Endothelial cell of umbilical vein (primary cell): ENCODE data around the gene ANKRD18B. TPM values are rescaled to one million over a fixed set of nuclear protein-coding genes. Genes with fewer than 3 reads are reported as not detected.
"Not testable (repeated sequence)": the region's sequence is repeated elsewhere in the genome, so short reads cannot be mapped to it uniquely, and the experiment has no call there.

ENCODE experiments used
- BruUV-seq: library from RNA; stranded (reverse); fragments of 400-500 nt; replicated peaks from 2 replicates; lab custom pipeline; 2021; lab: Mats Ljungman, UMichigan
- CTCF ChIA-PET: fragments of 300-600, 350-600 bp; sonication (Branson Sonifier 250); formaldehyde crosslinking; loops from one replicate; lab custom pipeline; 2021; ENCODE audit warnings: antibody characterized with exemption, inconsistent platforms; lab: Charles Lee
- POLR2A ChIA-PET: fragments of 300-600, 350-600 bp; sonication (Branson Sonifier 250); formaldehyde crosslinking; loops from one replicate; lab custom pipeline; 2021; ENCODE audit warnings: antibody characterized with exemption, inconsistent platforms; lab: Charles Lee
- DNase-seq: peaks from one replicate; pipeline ENCODE4 v3.0.0-alpha.2; 2011; ENCODE audit warnings: low read depth, low spot score
- FAIRE-seq: peaks from 2 replicates; lab custom pipeline; 2011; peaks lifted over from hg19 to GRCh38; lab: Jason Lieb, UNC
- H2AFZ ChIP-seq: 2 replicates; pipeline ENCODE4 v1.6.0; 2012; ENCODE audit warnings: low read depth, low read length, control low read depth, inconsistent platforms
- H3K27ac ChIP-seq: 2 replicates; pipeline ENCODE4 v1.5.1; 2011; ENCODE audit warnings: low read depth, mild to moderate bottlenecking, control low read depth, low read length, moderate library complexity; ENCODE audit not compliant: insufficient read depth
- H3K27me3 ChIP-seq, 2 experiments: 2 replicates each; pipeline versions ENCODE4 v1.6.0 to v1.6.1; 2011; ENCODE audit warnings: low read length in 2 of 2, mixed read lengths in 1 of 2; ENCODE audit not compliant: control insufficient read depth in 2 of 2, insufficient read depth in 2 of 2
- H3K36me3 ChIP-seq, 2 experiments: 2 replicates in 1 of 2; 3 replicates in 1 of 2; pipeline ENCODE4 v1.5.1; 2011; ENCODE audit warnings: low read length in 2 of 2, mild to moderate bottlenecking in 1 of 2, moderate library complexity in 1 of 2; ENCODE audit not compliant: control insufficient read depth in 2 of 2, insufficient read depth in 2 of 2; ENCODE audit errors: extremely low read depth in 1 of 2
- H3K4me1 ChIP-seq: 3 replicates; pipeline ENCODE4 v1.5.1; 2011; ENCODE audit warnings: mild to moderate bottlenecking, low read length; ENCODE audit not compliant: control insufficient read depth, insufficient read depth; ENCODE audit errors: extremely low read depth
- H3K4me2 ChIP-seq: 2 replicates; pipeline ENCODE4 v1.6.1; 2011; ENCODE audit warnings: low read length, control low read depth, mixed read lengths; ENCODE audit not compliant: insufficient read depth
- H3K4me3 ChIP-seq, 3 experiments: fragments of 200-600 bp in 1 of 3; sonication (generic), shearing (Covaris generic) in 1 of 3; replicated peaks in 1 of 3; 2 replicates each; pipeline ENCODE4 v1.5.1; 2011 to 2016; ENCODE audit warnings: control low read depth in 3 of 3, low read length in 3 of 3, mild to moderate bottlenecking in 2 of 3, inconsistent platforms in 1 of 3, low read depth in 1 of 3, moderate library complexity in 1 of 3; ENCODE audit not compliant: insufficient read depth in 1 of 3
- H3K79me2 ChIP-seq: 2 replicates; pipeline ENCODE4 v1.6.0; 2012; ENCODE audit warnings: low read length, inconsistent platforms; ENCODE audit not compliant: control insufficient read depth, insufficient read depth
- H3K9ac ChIP-seq: replicated peaks from 2 replicates; pipeline ENCODE3; 2011; ENCODE audit warnings: low read length, control low read depth; ENCODE audit not compliant: insufficient read depth; ENCODE audit errors: extremely low read depth
- H3K9me1 ChIP-seq: replicated peaks from 3 replicates; pipeline ENCODE4 v1.6.0; 2011; ENCODE audit warnings: mild to moderate bottlenecking, low read length; ENCODE audit not compliant: control insufficient read depth, insufficient read depth; ENCODE audit errors: extremely low read depth
- H3K9me3 ChIP-seq: replicated peaks from 2 replicates; pipeline ENCODE4 v1.5.1; 2012; ENCODE audit warnings: low read length, inconsistent platforms; ENCODE audit not compliant: control insufficient read depth, insufficient read depth
- H4K20me1 ChIP-seq: replicated peaks from 2 replicates; pipeline ENCODE3; 2011; ENCODE audit warnings: mild to moderate bottlenecking, low read length; ENCODE audit not compliant: control insufficient read depth, insufficient read depth; ENCODE audit errors: extremely low read depth
- EZH2 ChIP-seq: IDR thresholded peaks from 2 replicates; pipeline ENCODE4 v1.6.1; 2012; ENCODE audit warnings: borderline replicate concordance, low read depth, mild to moderate bottlenecking, moderate library complexity, low read length, inconsistent platforms; ENCODE audit not compliant: severe bottlenecking
- FOS ChIP-seq: IDR thresholded peaks from 2 replicates; pipeline ENCODE4 v1.6.1; 2011; ENCODE audit warnings: mild to moderate bottlenecking, low read length, moderate library complexity, borderline replicate concordance; ENCODE audit not compliant: insufficient read depth
- JUN ChIP-seq: IDR thresholded peaks from 2 replicates; pipeline ENCODE4 v1.6.1; 2011; ENCODE audit warnings: borderline replicate concordance, low read depth; ENCODE audit not compliant: insufficient read length, insufficient read depth
- MYC ChIP-seq: IDR thresholded peaks from one replicate; pipeline ENCODE4 v1.6.1; 2011; ENCODE audit warnings: mild to moderate bottlenecking, low read depth, low read length
- POLR2A ChIP-seq: IDR thresholded peaks from 2 replicates; pipeline ENCODE4 v1.6.1; 2012; ENCODE audit warnings: low read depth, mild to moderate bottlenecking, control low read depth, low read length
- POLR2AphosphoS5 ChIP-seq: IDR thresholded peaks from 2 replicates; pipeline ENCODE4 v1.6.1; 2012; ENCODE audit warnings: low read depth, mild to moderate bottlenecking, control low read depth, low read length, moderate library complexity; ENCODE audit not compliant: insufficient read depth
- dilution Hi-C: fragments of 300-500 bp; cut with MboI; formaldehyde crosslinking; loops from one replicate; pipeline ENCODE4 v1.15.0; 2019; ENCODE audit warnings: low sequenced_read_pairs; ENCODE audit not compliant: extremely low pct_ligation_motif_present
- intact Hi-C: fragments of 100-400 bp; cut with micrococcal nuclease; formaldehyde crosslinking; loops from one replicate; pipeline ENCODE4 v1.10.0; 2022
- polyA plus RNA-seq, 4 experiments: library from polyadenylated mRNA; depleted of rRNA in 3 of 4; stranded (reverse) in 3 of 4; unstranded in 1 of 4; fragments of >200 nt; gene quantifications; 2 replicates each; pipeline versions ENCODE4 v1.2.1 to v1.2.3, GENCODE V29; 2011 to 2012; ENCODE audit warnings: missing spikeins in 1 of 4
- total RNA-seq: library from RNA; stranded (reverse); gene quantifications from 2 replicates; pipeline ENCODE4 v1.2.3, GENCODE V29; 2021

Gene ANKRD18B
- total and polyA plus RNA-seq, 2 donors (not counting 3 experiments of a cell fraction or from before 2014, with no cell fraction given), result 1.4 to 10.9 TPM

DNA sequence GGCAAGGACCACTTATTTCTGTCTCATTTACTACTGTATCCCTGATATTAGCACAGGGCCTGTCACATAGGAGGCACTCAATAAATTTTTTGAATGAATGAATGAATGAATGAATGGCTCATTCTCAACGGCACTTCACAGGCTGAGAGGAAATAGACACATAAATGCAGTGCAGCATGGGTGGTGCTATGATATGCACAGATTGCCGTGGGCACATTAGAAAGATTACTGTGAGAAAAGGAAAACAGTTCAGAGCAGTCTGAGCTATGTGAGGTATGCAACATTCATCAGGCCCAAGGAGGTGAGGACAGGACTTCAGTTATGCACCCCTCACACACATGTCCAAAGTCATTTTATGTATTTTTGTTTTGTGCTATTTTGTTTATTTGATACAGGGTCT lies 43.9 kb upstream of the ANKRD18B start:
- Histone ChIP-seq H3K36me3 (no peaks in the 10 kb centered on the region), H2AFZ (no peak overlapping the region), H3K9me3 (no peaks in the 10 kb centered on the region), H3K4me1 (no peaks in the 10 kb centered on the region), H3K4me2 (no peak overlapping the region), H3K27ac (no peak overlapping the region), H3K9ac (no peak overlapping the region), H3K4me3 (no peak overlapping the region), H3K27me3 (no peaks in the 10 kb centered on the region), H3K9me1 (no peaks in the 10 kb centered on the region), H4K20me1 (no peaks in the 10 kb centered on the region), H3K79me2 (no peaks in the 10 kb centered on the region)
- dilution Hi-C loops (no loop called here), intact Hi-C loops (no loop called here)
- TF ChIP-seq POLR2A, result no peak
- no peak for TF ChIP-seq FOS
- no peak for TF ChIP-seq JUN
- TF ChIP-seq MYC, result no peak
- TF ChIP-seq EZH2, result no peak
- ChIA-PET CTCF (interaction anchor here (1.0 kb wide), 1 partner anchor 27 kb away, joined by 3 read pairs; no protein-coding TSS in a partner anchor), POLR2A (no interaction called here)
- DNase-seq (no peak), FAIRE-seq (no peak)
- no TSS peak for BruUV-seq

DNA sequence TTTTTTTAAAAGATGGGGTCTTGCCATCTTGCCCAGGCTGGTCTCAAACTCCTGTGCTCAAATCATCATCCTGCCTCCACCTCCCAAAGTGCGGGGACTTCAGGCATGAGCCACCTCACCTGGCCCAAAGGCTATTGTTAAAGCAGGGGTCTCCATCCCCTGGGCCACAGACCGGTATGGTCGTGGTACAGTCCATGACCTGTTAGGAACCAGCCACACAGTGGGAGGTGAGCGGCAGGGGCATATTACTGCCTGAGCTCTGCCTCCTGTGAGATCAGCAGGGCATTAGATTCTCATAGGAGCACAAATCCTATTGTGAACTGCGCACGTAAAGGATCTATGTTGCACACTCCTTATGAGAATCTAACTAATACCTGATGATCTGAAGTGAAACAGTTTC lies 43.1 kb upstream of the ANKRD18B start:
- no peak for DNase-seq
- CTCF ChIA-PET, result interaction anchor here (1.0 to 1.6 kb wide), 3 partner anchors 28 to 36 kb away, joined by 3 to 5 read pairs (median 4); no protein-coding TSS in a partner anchor
- FAIRE-seq, result no peak
- Histone ChIP-seq H3K9me3 (no peaks in the 10 kb centered on the region), H3K4me3 (no peak overlapping the region), H3K79me2 (no peaks in the 10 kb centered on the region), H3K9ac (no peak overlapping the region), H3K4me1 (no peaks in the 10 kb centered on the region), H2AFZ (no peak overlapping the region), H4K20me1 (no peaks in the 10 kb centered on the region), H3K4me2 (no peak overlapping the region), H3K27me3 (no peaks in the 10 kb centered on the region), H3K36me3 (no peaks in the 10 kb centered on the region), H3K9me1 (no peaks in the 10 kb centered on the region), H3K27ac (no peak overlapping the region)
- TF ChIP-seq POLR2AphosphoS5, result no peak
- no TSS peak for BruUV-seq
- dilution Hi-C loops (no loop called here), intact Hi-C loops (no loop called here)
- POLR2A ChIA-PET, result interaction anchor here (1.3 kb wide), 1 partner anchor 29 kb away, joined by 3 read pairs; no protein-coding TSS in a partner anchor

DNA sequence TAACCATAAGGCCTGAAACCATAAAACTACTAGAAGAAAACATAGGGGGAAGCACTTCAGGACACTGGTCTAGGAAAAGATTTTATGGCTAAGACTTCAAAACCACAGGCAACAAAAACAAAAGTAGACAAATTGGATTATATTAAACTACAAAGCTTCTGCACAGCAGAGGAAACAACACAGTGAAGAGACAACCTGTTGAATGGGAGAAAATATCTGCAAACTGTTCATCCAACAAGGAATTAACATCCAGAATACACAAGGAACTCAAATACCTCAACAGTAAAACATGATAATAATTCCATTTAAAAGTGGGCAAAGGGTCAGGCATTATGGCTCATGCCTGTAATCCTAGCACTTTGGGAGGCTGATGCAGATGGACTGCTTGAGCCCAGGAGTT lies 38.7 kb upstream of the ANKRD18B start:
- H3K4me1 ChIP-seq, CTCF ChIA-PET, H3K9me1 ChIP-seq, DNase-seq, H3K27me3 ChIP-seq, dilution Hi-C loops, H2AFZ ChIP-seq, H3K4me3 ChIP-seq, H3K79me2 ChIP-seq, POLR2A ChIA-PET, H3K9ac ChIP-seq, H4K20me1 ChIP-seq, H3K27ac ChIP-seq, H3K9me3 ChIP-seq, BruUV-seq, FAIRE-seq, H3K36me3 ChIP-seq, H3K4me2 ChIP-seq: not testable (repeated sequence)
- intact Hi-C loops, result loop anchor here (5.0 kb wide), 1 partner anchor 48 kb away; no protein-coding TSS in a partner anchor
